K562 (cell line): ENCODE data around the gene CGB8. TPM values are rescaled to one million over a fixed set of nuclear protein-coding genes. Genes with fewer than 3 reads are reported as not detected.

Experiments
- BRD4 ChIP-seq: fragments of 200-600 bp; sonication (generic); IDR thresholded peaks from 2 replicates; pipeline ENCODE4 v1.6.1; 2017; ENCODE audit warnings: inconsistent platforms
- CHCHD3 ChIP-seq: fragments of 250-450 bp; sonication (Bioruptor Pico); IDR thresholded peaks from 2 replicates; pipeline ENCODE4 v2.1.2; 2022; ENCODE audit warnings: mild to moderate bottlenecking
- ETV6 ChIP-seq, 3 experiments: fragments of 150-350 bp in 1 of 3; sonication (generic) in 1 of 3; formaldehyde crosslinking in 1 of 3; IDR thresholded peaks; 2 replicates each; pipeline versions ENCODE4 v1.6.1 to v1.8.0; 2014 to 2022; ENCODE audit warnings: borderline replicate concordance in 2 of 3, low read depth in 2 of 3, antibody characterized with exemption in 1 of 3, low read length in 1 of 3, mild to moderate bottlenecking in 1 of 3, missing genetic modification reagents in 1 of 3
- HNRNPLL ChIP-seq: fragments of 200-400 bp; formaldehyde crosslinking; IDR thresholded peaks from 2 replicates; pipeline ENCODE4 v1.6.1; 2017; ENCODE audit warnings: low read length, low read depth, mild to moderate bottlenecking; ENCODE audit not compliant: poor library complexity, severe bottlenecking
- MAFF ChIP-seq: IDR thresholded peaks from 2 replicates; pipeline ENCODE4 v1.6.1; 2012; ENCODE audit warnings: low read length, improper control_type of control experiment
- NFXL1 ChIP-seq: fragments of 450-650 bp; formaldehyde crosslinking; IDR thresholded peaks from 2 replicates; pipeline ENCODE4 v1.4.0; 2021; ENCODE audit warnings: mild to moderate bottlenecking
- NUFIP1 ChIP-seq: fragments of 450-650 bp; IDR thresholded peaks from 2 replicates; pipeline ENCODE4 v1.6.1; 2018; ENCODE audit not compliant: partially characterized antibody
- PHF8 ChIP-seq: fragments of 200-600 bp; sonication (generic); IDR thresholded peaks from 2 replicates; pipeline ENCODE4 v1.6.1; 2012; ENCODE audit warnings: mixed run types, mild to moderate bottlenecking, inconsistent platforms, low read length, moderate library complexity, borderline replicate concordance
- PPARD ChIP-seq: fragments of 250-450 bp; sonication (Bioruptor Pico); IDR thresholded peaks from 2 replicates; pipeline ENCODE4 v1.8.0; 2022; ENCODE audit warnings: inconsistent platforms, mild to moderate bottlenecking, moderate library complexity
- RBM15 ChIP-seq: fragments of 200-400 bp; formaldehyde crosslinking; IDR thresholded peaks from 2 replicates; pipeline ENCODE4 v1.6.1; 2018; ENCODE audit warnings: mild to moderate bottlenecking, low read length, moderate library complexity; ENCODE audit not compliant: insufficient read depth
- RCOR1 ChIP-seq, 2 experiments: IDR thresholded peaks; 2 replicates each; pipeline ENCODE4 v1.6.1; 2012; ENCODE audit warnings: low read depth in 2 of 2, low read length in 2 of 2, borderline replicate concordance in 1 of 2, improper control_type of control experiment in 1 of 2
- RFX5 ChIP-seq: IDR thresholded peaks from 2 replicates; pipeline ENCODE4 v1.6.1; 2011; ENCODE audit warnings: low read depth, mild to moderate bottlenecking, improper control_type of control experiment, low read length
- ZFP1 ChIP-seq: fragments of 450-650 bp; formaldehyde crosslinking; IDR thresholded peaks from 2 replicates; pipeline ENCODE4 v1.4.0; 2020; ENCODE audit warnings: mild to moderate bottlenecking, mixed read lengths
- ZKSCAN1 ChIP-seq: fragments of 150-350 bp; IDR thresholded peaks from 2 replicates; pipeline ENCODE4 v1.6.1; 2016; ENCODE audit warnings: low read depth, low read length
- ZNF253 ChIP-seq: fragments of 250-450 bp; sonication (Bioruptor Pico); conservative IDR thresholded peaks from 2 replicates; pipeline ENCODE4 v1.6.1; 2021; ENCODE audit warnings: mild to moderate bottlenecking
- ZNF316 ChIP-seq: fragments of 450-650 bp; IDR thresholded peaks from 2 replicates; pipeline ENCODE4 v1.6.1; 2016
- polyA plus RNA-seq, 8 experiments: library from polyadenylated mRNA; depleted of rRNA in 4 of 8; stranded (reverse) in 5 of 8; unstranded in 3 of 8; fragments of >200 nt; fragmentation: Nextera tagmentation in 2 of 8; fragmentation: Illumina TruSeq in 1 of 8; extraction: Ambion mirVana in 2 of 8; extraction: Trizol in 1 of 8; gene quantifications; 2 replicates each; pipeline versions ENCODE4 v1.2.1 to v1.2.3, GENCODE V29; 2011 to 2014; ENCODE audit warnings: inconsistent platforms in 1 of 8, missing spikeins in 1 of 8
- total RNA-seq, 7 experiments: library from RNA; depleted of rRNA in 6 of 7; stranded (reverse); fragments of >200 nt in 6 of 7; fragmentation: Illumina TruSeq in 2 of 7; extraction: Trizol in 2 of 7; gene quantifications; 2 replicates each; pipeline versions ENCODE4 v1.2.1 to v1.2.3, GENCODE V29; 2011 to 2021; ENCODE audit warnings: low replicate concordance in 1 of 7
- TF ChIP-seq, protein P1 (sequence below): sonication (generic); formaldehyde crosslinking; IDR thresholded peaks from 2 replicates; pipeline ENCODE4 v1.8.0; 2023; ENCODE audit warnings: missing genetic modification reagents, mild to moderate bottlenecking, borderline replicate concordance
- TF ChIP-seq, protein P2 (sequence below): fragments of 250-450 bp; sonication (Bioruptor Pico); IDR thresholded peaks from 2 replicates; pipeline ENCODE4 v1.4.0; 2020; ENCODE audit warnings: borderline replicate concordance
- TF ChIP-seq, protein P3 (sequence below): sonication (generic); formaldehyde crosslinking; IDR thresholded peaks from 2 replicates; pipeline ENCODE4 v1.8.1; 2023; ENCODE audit warnings: mild to moderate bottlenecking, missing genetic modification reagents

CGB8 gene
- total and polyA plus RNA-seq, 9 of the 15 experiments (the other 6 are each of a cell fraction or from before 2014, with no cell fraction given) = not detected

DNA sequence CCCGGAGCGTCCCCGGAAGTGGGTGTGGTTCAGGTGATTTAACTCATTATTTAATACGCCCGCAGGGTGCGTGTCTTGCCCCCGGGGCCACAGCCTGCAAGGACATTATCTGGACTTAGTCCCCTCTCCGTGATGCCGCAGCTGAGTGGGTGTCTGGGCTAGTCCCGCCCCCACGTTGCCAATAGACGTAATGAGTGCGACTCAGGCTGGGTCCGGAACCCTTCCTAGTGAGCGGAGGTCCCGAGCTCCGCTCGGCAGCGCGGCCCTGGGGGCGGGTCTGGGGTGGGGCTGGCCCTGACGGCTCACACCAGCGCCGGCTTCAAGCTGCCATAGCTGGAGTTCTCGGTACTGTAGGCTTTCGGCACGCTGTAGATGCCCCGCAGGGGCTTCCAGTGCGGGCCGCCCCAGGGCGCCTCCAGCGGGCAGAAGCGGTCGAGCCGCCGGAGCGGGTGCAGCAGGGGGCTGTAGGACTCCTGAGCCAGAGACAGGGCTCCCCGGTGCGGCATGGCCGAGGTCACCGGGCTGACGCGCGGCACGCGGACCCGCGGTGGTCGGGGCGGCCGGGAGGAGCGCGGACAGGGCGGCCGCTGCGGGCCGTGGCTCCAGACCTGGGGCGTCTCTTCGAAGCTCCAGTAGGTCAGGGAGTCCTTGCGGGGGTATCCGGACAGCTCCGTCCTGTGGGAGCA lies 31.1 kb downstream of the CGB8 start (continued):
- TF ChIP-seq, protein P1, sequence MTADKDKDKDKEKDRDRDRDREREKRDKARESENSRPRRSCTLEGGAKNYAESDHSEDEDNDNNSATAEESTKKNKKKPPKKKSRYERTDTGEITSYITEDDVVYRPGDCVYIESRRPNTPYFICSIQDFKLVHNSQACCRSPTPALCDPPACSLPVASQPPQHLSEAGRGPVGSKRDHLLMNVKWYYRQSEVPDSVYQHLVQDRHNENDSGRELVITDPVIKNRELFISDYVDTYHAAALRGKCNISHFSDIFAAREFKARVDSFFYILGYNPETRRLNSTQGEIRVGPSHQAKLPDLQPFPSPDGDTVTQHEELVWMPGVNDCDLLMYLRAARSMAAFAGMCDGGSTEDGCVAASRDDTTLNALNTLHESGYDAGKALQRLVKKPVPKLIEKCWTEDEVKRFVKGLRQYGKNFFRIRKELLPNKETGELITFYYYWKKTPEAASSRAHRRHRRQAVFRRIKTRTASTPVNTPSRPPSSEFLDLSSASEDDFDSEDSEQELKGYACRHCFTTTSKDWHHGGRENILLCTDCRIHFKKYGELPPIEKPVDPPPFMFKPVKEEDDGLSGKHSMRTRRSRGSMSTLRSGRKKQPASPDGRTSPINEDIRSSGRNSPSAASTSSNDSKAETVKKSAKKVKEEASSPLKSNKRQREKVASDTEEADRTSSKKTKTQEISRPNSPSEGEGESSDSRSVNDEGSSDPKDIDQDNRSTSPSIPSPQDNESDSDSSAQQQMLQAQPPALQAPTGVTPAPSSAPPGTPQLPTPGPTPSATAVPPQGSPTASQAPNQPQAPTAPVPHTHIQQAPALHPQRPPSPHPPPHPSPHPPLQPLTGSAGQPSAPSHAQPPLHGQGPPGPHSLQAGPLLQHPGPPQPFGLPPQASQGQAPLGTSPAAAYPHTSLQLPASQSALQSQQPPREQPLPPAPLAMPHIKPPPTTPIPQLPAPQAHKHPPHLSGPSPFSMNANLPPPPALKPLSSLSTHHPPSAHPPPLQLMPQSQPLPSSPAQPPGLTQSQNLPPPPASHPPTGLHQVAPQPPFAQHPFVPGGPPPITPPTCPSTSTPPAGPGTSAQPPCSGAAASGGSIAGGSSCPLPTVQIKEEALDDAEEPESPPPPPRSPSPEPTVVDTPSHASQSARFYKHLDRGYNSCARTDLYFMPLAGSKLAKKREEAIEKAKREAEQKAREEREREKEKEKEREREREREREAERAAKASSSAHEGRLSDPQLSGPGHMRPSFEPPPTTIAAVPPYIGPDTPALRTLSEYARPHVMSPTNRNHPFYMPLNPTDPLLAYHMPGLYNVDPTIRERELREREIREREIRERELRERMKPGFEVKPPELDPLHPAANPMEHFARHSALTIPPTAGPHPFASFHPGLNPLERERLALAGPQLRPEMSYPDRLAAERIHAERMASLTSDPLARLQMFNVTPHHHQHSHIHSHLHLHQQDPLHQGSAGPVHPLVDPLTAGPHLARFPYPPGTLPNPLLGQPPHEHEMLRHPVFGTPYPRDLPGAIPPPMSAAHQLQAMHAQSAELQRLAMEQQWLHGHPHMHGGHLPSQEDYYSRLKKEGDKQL (CRISPR knock-in tag) = no peak
- TF ChIP-seq ZKSCAN1 (no peak), RBM15 (no peak), NFXL1 (CRISPR knock-in tag) (no peak), ZNF316 (no peak), CHCHD3 (CRISPR knock-in tag) (no peak), MAFF (no peak), NUFIP1 (no peak), HNRNPLL (no peak), BRD4 (no peak), PHF8 (no peak), PPARD (CRISPR knock-in tag) (no peak), ZNF253 (no peak), ZFP1 (CRISPR knock-in tag) (no peak), RFX5 (no peak), ETV6 (IDR thresholded peaks at IDR 0.05; ENCODE audit: borderline replicate concordance in 1 of 2, low read depth in 2 of 2, low read length in 1 of 2) (no peak), ETV6 (CRISPR knock-in tag; IDR thresholded peaks at IDR 0.05; ENCODE audit: borderline replicate concordance) (no peak), RCOR1 (IDR thresholded peaks at IDR 0.05; ENCODE audit: borderline replicate concordance in 1 of 2, low read depth in 2 of 2, low read length in 2 of 2) (no peak)
- TF ChIP-seq, protein P2, sequence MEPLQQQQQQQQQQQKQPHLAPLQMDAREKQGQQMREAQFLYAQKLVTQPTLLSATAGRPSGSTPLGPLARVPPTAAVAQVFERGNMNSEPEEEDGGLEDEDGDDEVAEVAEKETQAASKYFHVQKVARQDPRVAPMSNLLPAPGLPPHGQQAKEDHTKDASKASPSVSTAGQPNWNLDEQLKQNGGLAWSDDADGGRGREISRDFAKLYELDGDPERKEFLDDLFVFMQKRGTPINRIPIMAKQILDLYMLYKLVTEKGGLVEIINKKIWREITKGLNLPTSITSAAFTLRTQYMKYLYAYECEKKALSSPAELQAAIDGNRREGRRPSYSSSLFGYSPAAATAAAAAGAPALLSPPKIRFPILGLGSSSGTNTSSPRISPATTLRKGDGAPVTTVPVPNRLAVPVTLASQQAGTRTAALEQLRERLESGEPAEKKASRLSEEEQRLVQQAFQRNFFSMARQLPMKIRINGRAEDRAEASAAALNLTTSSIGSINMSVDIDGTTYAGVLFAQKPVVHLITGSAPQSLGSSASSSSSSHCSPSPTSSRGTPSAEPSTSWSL = no peak
- TF ChIP-seq, protein P3, sequence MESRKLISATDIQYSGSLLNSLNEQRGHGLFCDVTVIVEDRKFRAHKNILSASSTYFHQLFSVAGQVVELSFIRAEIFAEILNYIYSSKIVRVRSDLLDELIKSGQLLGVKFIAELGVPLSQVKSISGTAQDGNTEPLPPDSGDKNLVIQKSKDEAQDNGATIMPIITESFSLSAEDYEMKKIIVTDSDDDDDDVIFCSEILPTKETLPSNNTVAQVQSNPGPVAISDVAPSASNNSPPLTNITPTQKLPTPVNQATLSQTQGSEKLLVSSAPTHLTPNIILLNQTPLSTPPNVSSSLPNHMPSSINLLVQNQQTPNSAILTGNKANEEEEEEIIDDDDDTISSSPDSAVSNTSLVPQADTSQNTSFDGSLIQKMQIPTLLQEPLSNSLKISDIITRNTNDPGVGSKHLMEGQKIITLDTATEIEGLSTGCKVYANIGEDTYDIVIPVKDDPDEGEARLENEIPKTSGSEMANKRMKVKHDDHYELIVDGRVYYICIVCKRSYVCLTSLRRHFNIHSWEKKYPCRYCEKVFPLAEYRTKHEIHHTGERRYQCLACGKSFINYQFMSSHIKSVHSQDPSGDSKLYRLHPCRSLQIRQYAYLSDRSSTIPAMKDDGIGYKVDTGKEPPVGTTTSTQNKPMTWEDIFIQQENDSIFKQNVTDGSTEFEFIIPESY (CRISPR knock-in tag) = peak; percentile 74
